ENCODE results near the gene HS6ST3. TPM values are rescaled to one million over a fixed set of nuclear protein-coding genes. Genes with fewer than 3 reads are reported as not detected.

The HS6ST3 gene
- total RNA-seq, 1 experiment from 2014 or later, result 1.2 TPM

GRCh38 chr13:96552559-96552958 is 462.7 kb downstream of the HS6ST3 start:
- ATAC-seq (no peak), DNase-seq (ENCODE audit: low spot score) (no peak)
- Mint-ChIP-seq H3K9me3 (no peaks in the 10 kb centered on the region), H3K27me3 (ENCODE audit: low read depth) (no peaks in the 10 kb centered on the region), H3K4me3 (no peak overlapping the region), H3K4me1 (peaks cover 4% of the 10 kb centered on the region; the same call in 1 of the 2 replicates), H3K36me3 (no peaks in the 10 kb centered on the region), H3K27ac (no peak overlapping the region)
- ChIA-PET CTCF (no interaction called here), POLR2A (no interaction called here)
- TF ChIP-seq ZNF232 (CRISPR knock-in tag; IDR thresholded peaks at IDR 0.05) (no peak), ZNF532 (CRISPR knock-in tag; IDR thresholded peaks at IDR 0.05; ENCODE audit: borderline replicate concordance) (no peak), ATF2 (CRISPR knock-in tag; IDR thresholded peaks at IDR 0.05; ENCODE audit: borderline replicate concordance, low read depth) (no peak), NFATC4 (CRISPR knock-in tag; IDR thresholded peaks at IDR 0.05) (no peak), MYBL2 (CRISPR knock-in tag; IDR thresholded peaks at IDR 0.05) (no peak), CDX4 (CRISPR knock-in tag; IDR thresholded peaks at IDR 0.05; ENCODE audit: borderline replicate concordance) (no peak), NR1H2 (CRISPR knock-in tag; IDR thresholded peaks at IDR 0.05) (no peak), KAT7 (CRISPR knock-in tag; IDR thresholded peaks at IDR 0.05; ENCODE audit: borderline replicate concordance) (no peak), HMGA2 (CRISPR knock-in tag; IDR thresholded peaks at IDR 0.05) (no peak), E2F1 (CRISPR knock-in tag; IDR thresholded peaks at IDR 0.05) (no peak), USF1 (CRISPR knock-in tag; IDR thresholded peaks at IDR 0.05) (no peak), MAX (CRISPR knock-in tag; IDR thresholded peaks at IDR 0.05) (no peak)
- TF ChIP-seq, protein P1, sequence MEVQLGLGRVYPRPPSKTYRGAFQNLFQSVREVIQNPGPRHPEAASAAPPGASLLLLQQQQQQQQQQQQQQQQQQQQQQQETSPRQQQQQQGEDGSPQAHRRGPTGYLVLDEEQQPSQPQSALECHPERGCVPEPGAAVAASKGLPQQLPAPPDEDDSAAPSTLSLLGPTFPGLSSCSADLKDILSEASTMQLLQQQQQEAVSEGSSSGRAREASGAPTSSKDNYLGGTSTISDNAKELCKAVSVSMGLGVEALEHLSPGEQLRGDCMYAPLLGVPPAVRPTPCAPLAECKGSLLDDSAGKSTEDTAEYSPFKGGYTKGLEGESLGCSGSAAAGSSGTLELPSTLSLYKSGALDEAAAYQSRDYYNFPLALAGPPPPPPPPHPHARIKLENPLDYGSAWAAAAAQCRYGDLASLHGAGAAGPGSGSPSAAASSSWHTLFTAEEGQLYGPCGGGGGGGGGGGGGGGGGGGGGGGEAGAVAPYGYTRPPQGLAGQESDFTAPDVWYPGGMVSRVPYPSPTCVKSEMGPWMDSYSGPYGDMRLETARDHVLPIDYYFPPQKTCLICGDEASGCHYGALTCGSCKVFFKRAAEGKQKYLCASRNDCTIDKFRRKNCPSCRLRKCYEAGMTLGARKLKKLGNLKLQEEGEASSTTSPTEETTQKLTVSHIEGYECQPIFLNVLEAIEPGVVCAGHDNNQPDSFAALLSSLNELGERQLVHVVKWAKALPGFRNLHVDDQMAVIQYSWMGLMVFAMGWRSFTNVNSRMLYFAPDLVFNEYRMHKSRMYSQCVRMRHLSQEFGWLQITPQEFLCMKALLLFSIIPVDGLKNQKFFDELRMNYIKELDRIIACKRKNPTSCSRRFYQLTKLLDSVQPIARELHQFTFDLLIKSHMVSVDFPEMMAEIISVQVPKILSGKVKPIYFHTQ (CRISPR knock-in tag; IDR thresholded peaks at IDR 0.05), result no peak

- ChIA-PET CTCF (no interaction called here), POLR2A (no interaction called here)
- Mint-ChIP-seq H3K9me3 (no peaks in the 10 kb centered on the region), H3K4me1 (peaks cover 4% of the 10 kb centered on the region; the same call in 1 of the 2 replicates), H3K27me3 (ENCODE audit: low read depth) (no peaks in the 10 kb centered on the region), H3K27ac (no peak overlapping the region), H3K4me3 (no peak overlapping the region), H3K36me3 (no peaks in the 10 kb centered on the region)
- no peak for ATAC-seq
- no peak for DNase-seq (ENCODE audit: low spot score)
- TF ChIP-seq ZBTB21 (CRISPR knock-in tag; IDR thresholded peaks at IDR 0.05; ENCODE audit: borderline replicate concordance) (no peak), IRF1 (CRISPR knock-in tag; IDR thresholded peaks at IDR 0.05) (no peak), ZNF263 (CRISPR knock-in tag; IDR thresholded peaks at IDR 0.05; ENCODE audit: low read depth) (no peak), ZBTB43 (CRISPR knock-in tag; IDR thresholded peaks at IDR 0.05) (no peak), NFYB (CRISPR knock-in tag; conservative IDR thresholded peaks at IDR 0.05; ENCODE audit: low read depth) (no peak), E2F5 (CRISPR knock-in tag; IDR thresholded peaks at IDR 0.05) (no peak), TEAD1 (CRISPR knock-in tag; IDR thresholded peaks at IDR 0.05) (no peak)
These were observed 463.9 kb downstream of the HS6ST3 start for GRCh38 chr13:96553796-96554195.

All from WTC11 (cell line).